Fibroblast of the aortic adventitia (primary cell): ENCODE measurements around the gene GUCA2B. TPM values are rescaled to one million over a fixed set of nuclear protein-coding genes. Genes with fewer than 3 reads are reported as not detected.

Experiments
- DNase-seq: peaks from one replicate; pipeline ENCODE4 v3.0.0-alpha.2; 2010; ENCODE audit warnings: low read depth
- H3K4me3 ChIP-seq: 2 replicates; pipeline ENCODE4 v1.5.1; 2011; ENCODE audit warnings: low read depth, mild to moderate bottlenecking, control low read depth, low read length, moderate library complexity
- CTCF ChIP-seq: IDR thresholded peaks from 2 replicates; pipeline ENCODE4 v1.5.1; 2011; ENCODE audit warnings: mild to moderate bottlenecking, low read length, control low read depth, inconsistent platforms; ENCODE audit not compliant: insufficient read depth
- total RNA-seq: library from RNA; depleted of rRNA; stranded (reverse); fragments of >200 nt; gene quantifications from 2 replicates; pipeline ENCODE4 v1.2.3, GENCODE V29; 2012; ENCODE audit warnings: low replicate concordance

GUCA2B gene
- total RNA-seq, 1 donor, result not detected

DNA sequence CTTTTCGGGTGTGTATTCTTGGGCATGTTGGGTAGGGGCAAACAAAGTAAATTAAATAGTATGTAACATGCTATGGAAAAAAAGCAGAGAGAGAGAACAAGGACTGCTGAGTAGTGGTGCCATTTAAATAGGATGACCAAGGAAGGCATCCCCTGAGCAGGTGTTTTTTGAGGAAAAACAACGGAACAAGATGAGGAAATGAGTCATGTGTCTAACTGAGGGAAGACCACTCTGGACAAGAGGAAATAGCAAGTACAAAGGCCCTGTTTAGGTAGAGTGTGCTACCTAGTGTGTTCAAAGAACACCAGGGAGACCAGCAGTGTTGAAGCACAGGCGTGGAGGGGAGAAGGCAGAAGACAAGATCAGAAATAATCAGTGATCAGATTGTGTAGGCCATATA is 31.4 kb downstream of the GUCA2B start:
- no peak for DNase-seq
- TF ChIP-seq CTCF, result no peak
- H3K4me3 ChIP-seq, result no peak overlapping the region

DNA sequence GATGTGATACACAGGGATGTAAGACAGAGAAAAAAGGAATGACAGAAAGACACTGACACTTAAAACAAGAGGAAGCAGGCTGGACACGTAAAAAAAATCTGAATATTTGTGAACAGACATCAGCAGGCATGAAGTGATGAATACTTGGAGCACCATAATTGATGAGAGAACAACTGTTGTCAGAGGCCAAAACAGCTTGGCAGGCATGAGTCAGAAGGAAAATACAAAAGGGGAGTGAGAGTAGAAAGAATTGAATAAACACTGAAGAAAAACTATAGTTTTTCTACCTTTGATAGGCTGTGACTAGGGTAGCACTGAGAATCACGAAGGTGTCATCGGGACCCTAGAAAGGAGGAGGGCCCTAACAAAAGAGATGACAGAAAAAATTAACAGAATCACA is 32.9 kb downstream of the GUCA2B start:
- no peak for TF ChIP-seq CTCF
- H3K4me3 ChIP-seq, result no peak overlapping the region
- peak; percentile 62 for DNase-seq

DNA sequence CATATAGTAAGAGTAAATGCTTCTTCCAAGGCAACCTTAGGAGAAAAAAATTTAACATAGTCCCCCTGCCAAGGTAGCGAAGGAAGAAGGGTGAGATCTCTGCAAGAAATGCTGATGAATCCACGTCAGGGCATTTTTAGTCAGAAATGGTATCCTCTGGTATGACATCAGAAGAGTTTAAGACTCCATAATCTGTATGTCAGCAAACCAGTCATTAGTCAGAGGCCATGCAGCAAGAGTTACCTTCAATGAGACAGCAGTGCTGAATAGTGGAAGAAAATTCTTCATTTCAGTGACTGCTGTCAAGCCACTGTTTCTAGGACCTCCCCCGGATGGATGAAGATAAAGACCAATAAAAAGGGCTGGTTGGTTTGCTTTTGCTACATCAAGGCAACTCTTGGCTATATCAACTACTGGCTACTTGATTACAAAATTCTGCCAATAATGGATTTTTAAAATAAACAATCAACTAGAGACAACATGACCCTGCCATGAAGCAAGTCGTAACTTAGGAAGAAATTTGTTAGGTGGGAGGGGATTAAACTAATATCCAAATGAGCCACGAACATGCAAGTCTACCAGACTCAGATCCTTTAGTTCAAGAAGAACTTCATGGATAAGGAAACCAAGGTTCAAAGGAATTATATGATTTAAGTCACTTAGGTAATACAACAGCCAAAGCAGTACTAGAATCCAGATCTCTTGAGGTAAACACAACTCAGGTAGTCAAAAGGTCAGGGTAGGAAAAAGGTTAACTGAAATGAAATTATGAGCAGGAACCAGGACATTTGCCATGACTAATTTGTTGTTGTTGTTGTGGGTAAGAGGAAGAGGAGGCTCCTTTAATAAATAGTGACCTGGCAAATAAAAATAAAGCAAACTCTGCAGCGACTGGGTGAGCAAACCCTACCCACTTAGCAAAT is 37.0 kb downstream of the GUCA2B start:
- no peak for TF ChIP-seq CTCF
- H3K4me3 ChIP-seq, result no peak overlapping the region
- DNase-seq, result no peak

GRCh38 chr1:42191319-42191718 is 38.1 kb downstream of the GUCA2B start:
- H3K4me3 ChIP-seq, result no peak overlapping the region
- DNase-seq, result no peak
- TF ChIP-seq CTCF, result no peak

DNA sequence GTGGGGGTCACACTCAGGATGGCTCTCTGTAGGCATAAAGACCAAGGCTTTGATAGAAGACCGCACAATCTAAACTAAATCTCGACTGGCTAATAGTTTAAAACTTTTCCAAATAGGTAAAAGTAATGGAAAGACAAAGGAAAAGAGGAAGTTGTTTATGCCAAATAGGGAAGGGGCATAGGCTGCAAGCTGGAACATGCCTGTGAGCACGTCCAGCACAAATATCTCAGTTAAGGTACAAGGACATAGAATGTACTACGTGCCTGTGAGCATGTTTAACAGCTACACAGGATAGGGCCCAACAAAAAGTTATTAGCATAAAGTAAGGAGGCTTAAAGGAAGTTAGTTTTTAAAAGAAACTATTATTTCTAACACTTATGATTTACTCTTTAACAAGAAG is 38.9 kb downstream of the GUCA2B start:
- H3K4me3 ChIP-seq, result no peak overlapping the region
- no peak for TF ChIP-seq CTCF

GRCh38 chr1:42195841-42196240 is 42.6 kb downstream of the GUCA2B start:
- no peak for DNase-seq
- no peak for TF ChIP-seq CTCF
- no peak overlapping the region for H3K4me3 ChIP-seq

More for the DNA sequence above, 38.9 kb downstream of the GUCA2B start:
- DNase-seq, result no peak

GRCh38 chr1:42198251-42198650 is 45.0 kb downstream of the GUCA2B start:
- no peak for DNase-seq
- H3K4me3 ChIP-seq, result no peak overlapping the region
- no peak for TF ChIP-seq CTCF
